NCI-H1417 (cell line): ENCODE data around the gene IL17RB.

Experiments used
- DNase-seq, 3 experiments: peaks; one replicate each; lab custom pipeline; 2025; lab: John Stamatoyannopoulos, UW

IL17RB gene

DNA sequence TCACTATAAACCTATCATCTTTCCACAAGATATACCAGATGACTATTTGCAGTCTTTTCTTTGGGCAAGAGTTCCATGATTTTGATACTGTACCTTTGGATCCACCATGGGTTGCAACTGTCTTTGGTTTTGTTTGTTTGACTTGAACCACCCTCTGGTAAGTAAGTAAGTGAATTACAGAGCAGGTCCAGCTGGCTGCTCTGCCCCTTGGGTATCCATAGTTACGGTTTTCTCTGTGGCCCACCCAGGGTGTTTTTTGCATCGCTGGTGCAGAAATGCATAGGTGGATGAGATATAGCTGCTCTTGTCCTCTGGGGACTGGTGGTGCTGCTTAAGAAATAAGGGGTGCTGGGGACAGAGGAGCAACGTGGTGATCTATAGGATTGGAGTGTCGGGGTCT lies 33.9 kb upstream of the IL17RB start:
- DNase-seq, result peak in 1 of 3 experiments; percentile 32

DNA sequence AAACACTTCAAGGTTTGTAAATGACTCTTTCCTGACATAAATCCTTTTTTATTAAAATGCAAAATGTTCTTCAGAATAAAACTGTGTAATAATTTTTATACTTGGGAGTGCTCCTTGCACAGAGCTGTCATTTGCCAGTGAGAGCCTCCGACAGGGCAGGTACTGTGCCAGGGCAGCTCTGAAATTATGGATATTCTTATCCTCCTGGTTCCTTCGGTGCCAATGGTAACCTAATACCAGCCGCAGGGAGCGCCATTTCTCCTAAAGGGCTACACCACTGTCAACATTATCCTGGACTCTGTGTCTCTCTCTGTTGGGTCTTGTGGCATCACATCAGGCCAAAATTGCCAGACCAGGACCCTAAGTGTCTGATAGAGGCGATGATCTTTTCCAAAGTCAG lies 33.1 kb upstream of the IL17RB start:
- DNase-seq, result no peak

DNA sequence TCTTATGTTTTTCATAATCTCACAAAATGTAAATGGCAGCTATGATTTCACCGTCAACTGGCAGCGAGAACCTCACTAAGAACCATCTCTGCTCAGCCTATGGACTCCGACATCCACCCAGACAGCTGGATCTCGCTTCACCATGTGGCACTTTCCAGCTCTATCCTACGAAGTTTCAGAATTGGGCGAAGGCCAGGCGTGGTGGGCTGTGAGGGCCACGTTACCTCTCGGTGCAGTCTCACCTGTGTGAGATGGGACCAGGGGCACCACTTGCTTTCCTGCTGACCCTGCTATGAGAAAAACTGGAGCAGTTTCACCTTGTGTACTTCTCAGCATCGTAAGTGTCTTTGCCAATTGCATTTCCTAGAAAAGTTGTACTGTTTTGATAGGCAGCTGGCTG lies 32.5 kb upstream of the IL17RB start:
- DNase-seq, result no peak

DNA sequence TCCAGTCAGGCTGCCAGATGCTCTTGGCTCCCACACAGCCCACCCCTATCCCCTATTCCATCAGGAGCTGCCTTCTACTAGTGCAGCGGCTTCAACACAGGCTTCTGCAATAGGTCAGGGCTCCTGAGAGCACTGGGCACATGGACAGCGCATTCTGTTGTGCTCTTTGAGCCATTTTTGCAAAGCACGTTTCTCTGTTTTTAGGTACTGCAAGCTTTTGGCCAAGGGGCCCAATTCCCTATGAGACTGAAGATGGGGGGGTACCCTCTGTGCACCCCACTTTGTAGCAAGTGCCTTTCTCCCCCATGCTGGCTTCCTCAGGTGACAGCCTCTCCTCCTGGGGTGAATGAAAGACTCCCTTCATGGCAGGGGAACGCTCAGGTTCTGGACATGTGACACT lies 31.3 kb upstream of the IL17RB start:
- no peak for DNase-seq

DNA sequence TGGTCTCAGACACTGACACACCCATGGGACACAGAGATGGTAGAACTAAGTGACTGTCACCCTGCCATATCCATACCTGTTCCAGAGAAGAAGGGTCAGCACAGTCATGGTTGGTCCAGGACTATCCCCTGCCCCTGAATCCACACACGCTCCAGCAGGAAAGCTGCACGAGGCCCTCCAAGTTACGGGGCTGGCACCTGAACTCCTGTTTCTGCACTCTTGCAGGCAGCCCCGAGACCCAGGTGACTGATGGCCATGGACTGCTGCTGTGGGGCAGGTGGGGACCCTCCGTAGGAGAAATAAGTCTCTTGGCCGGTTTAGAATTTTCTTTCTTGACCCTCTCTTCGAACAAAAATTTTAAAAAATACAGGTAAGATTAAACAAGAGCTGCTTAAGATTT lies 30.7 kb upstream of the IL17RB start:
- DNase-seq, result no peak

DNA sequence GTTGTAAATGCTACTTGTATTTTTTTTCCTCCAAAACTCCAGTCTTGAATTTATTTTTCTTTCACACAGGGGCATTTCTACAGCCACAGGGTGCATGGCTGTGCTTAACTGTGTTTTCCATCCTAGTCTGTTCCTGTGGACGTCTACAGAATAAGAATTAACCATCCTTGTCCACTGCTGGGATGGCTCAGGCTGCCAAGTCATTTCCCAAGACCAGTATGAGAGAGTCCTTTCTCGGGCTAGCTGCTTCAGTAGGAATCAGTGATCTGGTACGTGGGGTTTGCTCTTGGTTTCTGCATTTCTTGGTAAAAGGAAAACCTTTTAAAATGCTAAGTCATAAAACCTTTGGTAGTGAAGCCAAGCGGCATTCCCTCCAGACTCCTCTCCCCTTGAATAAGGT lies 29.9 kb upstream of the IL17RB start:
- no peak for DNase-seq

DNA sequence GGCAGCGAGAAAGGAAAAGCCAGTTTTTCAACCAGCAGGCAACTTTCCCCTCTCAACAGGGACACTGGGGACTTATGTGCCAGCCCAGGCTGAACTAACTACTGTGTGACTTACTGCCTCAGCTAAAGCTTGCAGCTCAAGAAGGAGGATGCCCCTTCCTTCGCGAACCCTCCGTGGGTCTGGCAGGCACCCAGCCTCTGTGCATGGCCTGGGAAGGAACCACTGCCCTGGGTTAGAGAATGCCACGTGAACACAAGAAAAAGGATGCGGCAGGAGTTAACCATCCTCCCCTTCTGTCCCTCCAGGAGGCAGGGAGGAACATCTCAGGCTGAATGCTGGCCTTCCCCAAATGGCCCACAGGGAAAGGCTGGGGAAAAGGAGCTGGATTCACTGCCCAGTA lies 29.2 kb upstream of the IL17RB start:
- no peak for DNase-seq

DNA sequence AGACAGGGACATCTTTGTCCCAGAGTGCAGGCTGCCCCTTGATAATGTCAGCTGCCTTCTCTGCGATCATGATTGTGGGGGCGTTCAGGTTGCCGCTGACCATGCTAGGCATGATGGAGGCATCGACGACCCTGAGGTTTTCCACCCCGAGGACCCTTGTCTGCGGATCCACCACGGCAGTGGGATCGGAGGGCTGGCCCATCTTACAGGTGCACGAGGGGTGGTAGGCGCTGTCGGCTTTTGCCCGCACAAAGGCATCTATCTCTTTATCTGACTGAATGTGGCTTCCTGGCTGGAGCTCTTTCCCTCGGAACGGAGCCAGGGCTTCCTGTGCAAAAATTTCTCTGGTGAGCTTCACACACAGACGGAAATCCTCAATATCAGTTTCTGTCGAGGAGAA lies 28.6 kb upstream of the IL17RB start:
- DNase-seq, result no peak

DNA sequence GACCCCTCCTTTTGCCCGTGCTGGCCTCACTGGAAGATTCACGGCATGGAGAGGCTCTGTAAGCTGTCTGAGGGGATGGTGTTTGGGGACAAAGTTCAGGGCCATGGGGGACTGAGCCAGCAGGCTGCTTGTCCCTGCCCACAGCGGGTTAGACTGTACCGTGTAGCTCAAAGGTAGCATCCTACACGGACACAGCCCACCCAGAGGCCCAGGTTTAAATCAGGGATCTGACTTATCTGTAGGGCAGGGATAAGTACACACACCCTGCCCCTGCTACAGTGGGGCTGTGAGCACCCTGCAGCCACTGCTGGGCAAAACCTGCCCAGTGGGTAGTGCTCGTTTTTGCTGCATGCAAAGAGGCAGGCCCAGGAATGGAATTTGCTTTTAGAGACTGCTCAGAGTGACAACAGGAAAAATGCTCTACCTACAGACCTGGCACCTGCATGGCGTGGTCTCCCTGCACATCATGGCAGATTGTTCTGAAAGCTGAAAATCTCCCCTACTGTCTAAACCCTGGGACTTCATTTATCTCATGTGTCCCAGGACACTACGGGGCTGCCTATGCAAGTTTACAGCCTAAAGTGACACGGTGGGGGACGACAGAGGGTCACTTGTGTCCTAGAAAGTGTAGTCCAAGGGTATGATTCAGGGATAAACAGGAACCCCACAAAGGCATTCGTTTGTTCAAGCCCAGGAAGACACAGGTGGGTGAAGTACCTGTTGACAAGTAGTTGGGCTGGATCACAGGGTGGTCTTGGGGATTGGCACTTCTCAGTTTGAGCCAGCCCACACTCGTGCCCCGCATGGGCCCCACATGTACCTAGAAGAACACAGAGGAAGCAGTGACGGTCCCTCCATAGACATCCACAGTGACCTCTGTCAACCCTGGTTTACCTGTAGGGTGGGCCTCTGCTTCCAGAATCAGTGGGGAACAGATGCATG lies 27.9 kb upstream of the IL17RB start:
- DNase-seq, result no peak

DNA sequence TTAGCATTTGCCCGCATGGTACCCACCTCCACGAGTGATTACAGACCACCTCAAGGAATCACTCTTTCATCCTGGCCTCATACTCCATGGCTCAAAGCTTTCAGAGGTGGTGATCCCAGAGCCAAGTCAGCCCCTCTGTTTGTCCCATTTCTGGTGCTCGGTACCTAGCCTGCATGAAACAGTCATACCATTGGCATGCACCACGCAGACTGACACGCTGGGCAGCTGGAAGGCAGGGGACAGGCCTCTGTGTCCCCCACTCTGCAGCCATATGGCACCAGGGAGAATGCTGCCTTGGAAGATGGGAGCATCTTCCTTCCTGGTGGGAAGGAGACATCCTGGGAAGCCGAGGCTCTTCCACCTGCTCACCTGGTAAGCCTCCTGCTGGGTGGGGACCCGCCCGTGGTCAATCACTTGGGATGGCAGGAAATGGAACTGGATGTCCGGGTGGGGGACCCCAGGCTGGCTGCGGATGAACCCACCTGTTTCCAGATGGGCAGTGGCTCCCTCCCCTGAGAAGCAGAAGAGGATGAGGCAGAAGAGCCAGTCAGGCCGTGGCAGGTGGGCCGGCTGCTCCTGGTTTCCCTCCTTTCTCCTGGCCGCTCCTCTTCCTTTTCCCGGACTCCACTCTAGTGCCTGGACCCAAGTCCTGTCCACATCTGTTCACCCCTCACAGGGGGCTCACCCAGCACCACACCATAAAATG lies 27.1 kb upstream of the IL17RB start:
- DNase-seq, result no peak

DNA sequence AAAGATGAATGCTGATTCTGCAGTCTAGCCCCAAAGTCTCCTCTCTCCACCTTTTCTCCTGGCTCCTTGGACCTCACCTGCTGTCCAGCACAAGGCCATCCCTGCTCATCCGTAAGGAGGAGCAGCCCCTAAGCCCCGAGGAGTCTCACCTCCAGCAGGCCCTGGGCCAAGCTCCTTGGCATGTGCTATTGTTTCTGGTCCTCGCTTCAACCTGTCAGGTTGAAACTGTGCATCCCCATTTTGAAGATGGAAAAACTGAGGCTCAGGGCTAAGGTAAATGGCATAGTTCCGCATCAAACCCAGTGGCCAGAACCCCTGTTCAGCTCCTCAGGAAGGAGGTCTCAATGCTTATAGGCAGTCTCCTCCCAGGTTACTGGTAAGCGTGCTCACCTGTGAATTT lies 26.3 kb upstream of the IL17RB start:
- DNase-seq, result no peak

DNA sequence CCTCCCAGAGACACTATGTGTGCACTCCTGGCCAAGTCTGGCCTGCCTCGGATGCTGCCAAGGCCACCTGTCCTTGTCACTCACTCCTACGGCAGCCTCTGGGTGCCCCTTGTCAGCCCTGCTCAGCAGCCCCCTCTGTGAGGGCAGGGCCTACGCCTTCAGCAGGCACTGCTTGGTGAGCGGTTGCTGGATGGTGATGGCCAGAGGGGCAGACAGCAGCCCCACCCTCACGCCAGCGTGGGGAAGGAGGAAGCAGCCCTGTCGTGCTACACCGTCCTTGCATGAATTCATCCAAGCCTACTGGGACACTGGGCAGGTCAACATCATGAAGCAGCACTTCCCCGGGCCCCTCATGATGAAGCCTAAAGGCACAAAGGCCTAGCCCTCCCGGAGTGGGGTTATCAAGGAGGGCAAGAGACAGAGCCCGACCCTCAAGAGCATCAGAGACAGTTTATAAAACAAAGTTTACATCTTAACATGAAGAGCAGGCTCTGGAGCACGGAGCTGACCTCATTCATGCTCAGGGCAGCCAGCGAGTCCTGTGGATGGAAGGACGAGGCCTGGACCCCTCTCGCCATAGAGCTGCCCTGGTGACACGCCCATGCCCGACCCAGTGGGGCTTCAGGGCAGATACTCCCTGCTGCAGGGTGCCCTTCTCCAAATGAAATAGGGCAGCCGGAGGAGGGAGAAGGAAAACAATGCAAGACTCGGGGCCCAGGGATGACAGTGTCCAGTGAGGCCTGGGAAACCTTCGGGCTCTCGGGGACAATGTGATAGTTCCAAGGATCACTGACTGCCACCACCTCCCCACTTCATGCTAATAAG lies 25.4 kb upstream of the IL17RB start:
- no peak for DNase-seq

DNA sequence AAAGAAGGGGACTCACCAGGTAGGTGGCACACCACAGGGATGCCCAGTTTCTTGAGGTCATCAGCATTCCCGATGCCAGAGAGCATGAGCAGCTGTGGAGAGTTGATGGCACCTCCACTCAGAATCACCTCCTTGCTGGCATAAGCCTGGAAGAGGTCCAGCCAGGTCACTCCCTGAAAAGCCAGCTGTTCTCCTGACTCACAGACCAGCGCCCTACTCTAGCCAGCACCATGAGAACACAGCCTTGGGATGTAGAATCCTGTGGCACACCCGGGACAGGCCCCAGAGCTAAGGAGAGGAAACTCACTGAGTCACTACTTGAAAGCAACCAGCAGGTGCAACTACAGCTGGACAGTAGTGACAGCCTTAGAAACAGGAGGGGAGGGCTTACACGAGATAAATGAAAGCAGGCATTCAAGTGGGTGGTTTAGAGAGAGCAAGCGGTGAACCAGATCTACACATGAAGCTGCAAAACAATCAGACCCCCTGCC lies 24.7 kb upstream of the IL17RB start:
- peak in 2 of 3 experiments; percentile 31 to 35 for DNase-seq

DNA sequence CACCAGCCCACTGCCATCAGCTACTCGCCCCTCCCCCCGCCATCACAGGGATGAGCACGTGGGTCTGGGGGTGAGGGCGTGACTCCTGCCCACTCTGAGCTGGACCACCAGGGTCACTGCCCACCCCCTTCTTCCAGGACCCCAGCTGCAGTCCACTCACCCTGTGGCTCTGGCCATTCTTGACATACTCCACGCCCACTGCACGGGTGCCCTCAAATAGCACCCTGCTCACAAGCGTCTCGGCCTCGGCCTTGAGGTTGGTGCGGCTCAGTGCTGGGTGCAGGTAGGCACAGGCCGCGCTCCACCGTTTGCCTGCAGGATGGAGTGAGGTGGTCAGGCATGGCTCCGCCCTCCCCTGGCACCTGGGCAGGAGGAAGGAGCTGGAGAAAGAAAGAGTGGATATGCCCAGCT lies 24.0 kb upstream of the IL17RB start:
- DNase-seq, result no peak

DNA sequence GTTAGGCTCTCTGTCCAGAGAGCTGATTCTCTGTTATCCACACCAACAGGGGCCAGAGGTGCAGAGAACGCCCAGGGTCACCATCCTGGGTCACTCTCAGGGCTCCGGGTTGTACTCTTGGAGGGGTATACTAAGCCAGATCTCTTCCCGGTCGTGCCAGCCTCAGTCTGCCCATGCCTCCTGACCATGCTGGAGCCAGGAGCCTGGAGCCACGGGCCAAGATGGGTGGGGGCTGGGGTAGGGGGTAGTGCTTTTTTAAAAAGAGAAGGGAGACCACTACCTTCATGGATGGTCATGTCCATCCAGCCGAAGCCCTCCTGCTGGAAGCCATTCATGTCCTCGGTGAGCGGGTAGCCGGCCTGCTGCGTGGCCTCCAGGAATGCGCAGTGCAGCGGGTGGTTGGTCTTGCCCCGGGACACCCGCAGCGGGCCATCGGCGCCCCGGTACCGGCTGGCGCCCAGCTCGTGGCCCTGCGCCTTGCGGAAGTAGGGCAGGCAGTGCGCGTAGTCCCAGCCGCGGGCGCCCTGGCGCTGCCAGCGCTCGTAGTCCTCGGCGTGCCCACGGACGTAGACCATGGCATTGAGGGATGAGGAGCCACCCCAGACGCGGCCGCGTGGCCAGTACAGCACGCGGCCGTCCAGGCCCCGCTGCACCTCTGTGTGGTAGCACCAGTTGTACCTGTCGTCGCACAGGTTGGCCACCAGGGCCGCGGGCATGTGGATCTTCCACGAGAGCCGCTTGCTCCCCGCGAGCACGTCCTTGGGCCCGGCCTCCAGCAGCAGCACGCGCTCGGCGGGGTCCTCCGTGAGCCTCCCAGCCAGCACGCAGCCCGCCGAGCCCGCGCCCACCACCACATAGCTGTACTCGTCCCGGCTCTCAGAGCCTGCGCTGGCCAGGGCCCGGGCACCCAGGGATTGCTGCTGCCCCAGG lies 23.1 kb upstream of the IL17RB start:
- no peak for DNase-seq

DNA sequence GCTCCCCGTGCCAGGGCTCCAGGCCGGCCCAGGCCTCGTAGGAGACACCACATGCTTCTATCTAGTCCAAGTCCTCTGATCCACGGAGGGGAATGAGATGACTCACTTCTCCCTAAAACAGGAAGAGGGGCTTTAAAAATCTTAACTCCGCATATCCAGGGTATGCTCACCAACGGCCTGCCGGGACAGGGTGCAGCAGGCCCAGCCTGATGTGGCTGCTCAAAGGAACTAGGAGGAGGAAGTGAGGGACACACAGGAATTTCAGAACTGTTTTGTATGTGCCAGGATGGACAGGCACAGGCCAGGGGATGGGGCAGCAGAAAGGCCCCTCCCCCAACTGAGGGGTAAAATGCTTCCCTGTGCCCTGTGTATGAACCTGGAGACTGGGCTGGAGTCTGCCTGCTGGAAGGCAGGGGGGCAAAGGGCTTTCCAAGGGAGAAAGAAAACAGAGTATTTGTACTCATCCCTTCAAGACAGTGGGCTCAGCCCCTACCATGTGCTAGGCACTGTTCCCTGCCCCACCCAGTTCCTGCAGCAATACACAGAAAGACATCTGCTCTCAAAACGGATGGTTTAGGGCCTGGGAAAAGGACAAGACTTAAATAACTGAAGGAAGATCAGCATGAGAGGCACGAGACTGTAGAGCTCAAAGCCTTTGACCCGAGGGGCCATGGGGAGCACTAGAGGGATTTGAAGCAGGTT lies 22.3 kb upstream of the IL17RB start:
- no peak for DNase-seq

DNA sequence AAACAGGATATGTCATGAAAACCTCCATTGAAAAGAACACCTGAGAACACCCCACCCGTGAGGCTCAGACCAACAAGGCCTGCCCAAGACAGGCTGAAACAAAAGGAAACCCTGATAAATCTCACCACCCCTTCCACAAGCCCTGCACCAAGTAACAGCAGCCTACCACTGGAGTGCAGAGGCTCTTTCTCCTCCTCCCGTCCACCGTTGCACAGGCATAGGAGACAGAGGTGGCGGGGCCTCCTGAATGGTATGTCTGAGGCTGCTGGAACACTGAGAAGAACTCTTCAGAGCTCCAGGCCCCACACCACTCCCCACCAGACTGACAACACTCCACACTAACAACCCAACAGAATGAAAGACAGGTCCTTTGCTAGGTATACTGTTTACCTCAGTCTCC lies 21.6 kb upstream of the IL17RB start:
- no peak for DNase-seq

DNA sequence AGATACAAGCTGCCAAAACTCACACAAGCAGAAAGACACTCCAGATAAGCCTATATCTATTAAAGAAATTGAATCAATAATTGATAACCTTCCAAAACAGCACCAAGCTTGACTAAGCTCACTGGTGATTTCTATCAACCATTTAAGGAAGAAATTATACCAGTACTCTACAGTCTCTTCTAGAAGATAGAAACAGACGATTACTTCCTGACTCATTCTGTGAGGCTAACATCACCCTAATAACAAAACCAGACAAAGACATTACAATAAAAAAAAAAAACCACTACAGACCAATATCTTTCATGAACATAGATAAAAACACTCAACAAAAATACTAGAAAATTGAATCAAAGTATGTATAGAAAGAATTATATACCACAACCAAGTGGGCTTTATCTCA lies 20.3 kb upstream of the IL17RB start:
- no peak for DNase-seq

DNA sequence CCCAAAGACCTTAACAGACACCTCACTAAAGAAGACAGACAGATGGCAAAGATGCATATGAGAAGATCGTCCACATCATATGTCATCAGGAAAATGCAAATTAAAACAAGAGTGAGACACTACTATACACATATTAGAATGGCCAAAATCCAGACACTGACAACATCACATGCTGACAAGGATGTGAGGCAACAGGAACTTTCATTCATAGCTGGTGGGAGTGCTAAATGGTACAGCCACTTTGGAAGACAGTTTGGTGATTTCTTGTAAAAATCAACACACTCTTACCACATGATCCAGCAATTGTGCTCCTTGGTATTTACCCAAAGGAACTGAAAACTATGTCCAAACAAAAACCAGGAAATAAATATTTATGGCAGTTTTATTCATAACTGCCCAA lies 17.8 kb upstream of the IL17RB start:
- no peak for DNase-seq

DNA sequence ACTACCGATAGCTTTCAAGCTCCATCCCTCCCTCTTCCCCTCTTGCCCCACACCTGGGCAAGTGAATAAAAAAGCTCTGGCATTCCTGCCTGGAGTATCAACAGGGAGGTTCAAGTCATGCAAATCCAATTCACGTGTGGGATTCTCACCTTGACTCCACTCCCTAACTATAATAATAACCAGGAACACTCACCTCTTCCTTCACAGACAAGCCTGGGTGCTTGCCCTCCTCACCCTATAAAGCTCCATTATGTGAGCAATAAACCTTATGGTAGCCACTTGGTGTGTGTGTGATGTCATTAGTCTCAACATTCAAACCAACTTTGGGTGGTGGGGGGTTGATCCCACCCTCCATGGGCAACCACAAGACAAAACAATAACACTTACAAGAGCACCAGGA lies 16.8 kb upstream of the IL17RB start:
- DNase-seq, result no peak

DNA sequence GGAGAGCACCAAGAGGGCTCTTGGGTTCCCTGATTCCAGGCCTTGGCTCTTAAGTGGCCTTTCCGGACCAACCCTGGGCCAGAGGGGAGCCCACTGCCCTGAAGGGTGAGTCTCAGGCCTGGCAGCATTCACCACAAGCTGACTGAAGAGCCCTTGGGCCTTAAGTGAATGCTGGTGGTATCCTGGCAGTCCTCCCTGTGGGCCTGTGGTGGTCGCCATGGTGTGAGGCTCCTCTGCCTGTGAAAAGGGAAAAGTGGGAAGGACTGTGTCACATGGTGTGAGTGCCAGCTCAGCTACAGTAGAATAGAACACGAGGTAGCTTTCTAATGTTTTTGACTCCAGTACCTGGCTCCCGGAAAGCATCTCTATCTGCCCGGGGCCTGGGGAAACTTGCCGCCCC lies 15.4 kb upstream of the IL17RB start:
- no peak for DNase-seq
